Activated CD4-positive, alpha-beta T cell treated with anti-CD3 and anti-CD28 coated beads, Interleukin-2, amount 10 ng/mL, durations not matched to agents 7 days and 5 days (primary cell): ENCODE data around the gene AP4M1. TPM values are rescaled to one million over a fixed set of nuclear protein-coding genes. Genes with fewer than 3 reads are reported as not detected.

Source experiments
- CTCF ChIA-PET: fragments of 350-600 bp; sonication (Branson Sonifier 250); formaldehyde crosslinking; loops from one replicate; lab custom pipeline; 2021; ENCODE audit warnings: antibody characterized with exemption; lab: Charles Lee
- POLR2A ChIA-PET: fragments of 350-600 bp; sonication (Branson Sonifier 250); formaldehyde crosslinking; loops from one replicate; lab custom pipeline; 2021; ENCODE audit warnings: antibody characterized with exemption; lab: Charles Lee
- DNase-seq: peaks from one replicate; pipeline ENCODE4 v3.0.0-alpha.2; 2020
- H3K27ac Mint-ChIP-seq: one replicate; pipeline ENCODE4 v1.8.0; 2021; ENCODE audit warnings: mild to moderate bottlenecking, moderate library complexity, mixed read lengths
- H3K27me3 Mint-ChIP-seq: one replicate; pipeline ENCODE4 v1.8.0; 2021; ENCODE audit warnings: mixed read lengths
- H3K36me3 Mint-ChIP-seq: one replicate; pipeline ENCODE4 v1.8.0; 2021; ENCODE audit warnings: low read depth, mixed read lengths
- H3K4me1 Mint-ChIP-seq: one replicate; pipeline ENCODE4 v1.8.0; 2021; ENCODE audit warnings: mixed read lengths
- H3K4me3 Mint-ChIP-seq: one replicate; pipeline ENCODE4 v1.8.0; 2021; ENCODE audit warnings: mild to moderate bottlenecking, moderate library complexity, mixed read lengths
- H3K9me3 Mint-ChIP-seq: one replicate; pipeline ENCODE4 v1.8.0; 2021; ENCODE audit warnings: mixed read lengths
- total RNA-seq, 2 experiments: library from RNA; stranded (reverse); gene quantifications; one replicate each; pipeline ENCODE4 v1.2.3, GENCODE V29; 2021

Gene AP4M1
- total RNA-seq, 2 experiments from 2014 or later, result 13.1 to 14.1 TPM

GRCh38 chr7:100098913-100099312 lies 2.5 kb upstream of the AP4M1 start:
- Mint-ChIP-seq H3K4me1 (peaks cover 48% of the 10 kb centered on the region), H3K36me3 (peaks cover 66% of the 10 kb centered on the region), H3K27ac (peak overlapping the region; percentile 78), H3K27me3 (no peaks in the 10 kb centered on the region), H3K9me3 (no peaks in the 10 kb centered on the region), H3K4me3 (peak overlapping the region; percentile 91)
- CTCF ChIA-PET, result interaction anchor here (0.6 to 0.9 kb wide), 2 partner anchors 8 to 45 kb away, joined by 5 to 7 read pairs; no protein-coding TSS in a partner anchor
- no peak for DNase-seq
- POLR2A ChIA-PET, result no interaction called here

- H3K36me3 Mint-ChIP-seq, result peaks cover 64% of the 10 kb centered on the region
- H3K9me3 Mint-ChIP-seq, result no peaks in the 10 kb centered on the region
- H3K27me3 Mint-ChIP-seq, result no peaks in the 10 kb centered on the region
- DNase-seq, result no peak
- peak overlapping the region; percentile 91 for H3K4me3 Mint-ChIP-seq
- peaks cover 48% of the 10 kb centered on the region for H3K4me1 Mint-ChIP-seq
- H3K27ac Mint-ChIP-seq, result peak overlapping the region; percentile 93
- CTCF ChIA-PET, result interaction anchor here (0.6 to 0.9 kb wide), 3 partner anchors 9 to 68 kb away, joined by 4 to 7 read pairs (median 5); no protein-coding TSS in a partner anchor
- POLR2A ChIA-PET, result interaction anchor here (1.2 to 1.3 kb wide), 2 partner anchors 11 to 27 kb away, joined by 3 to 4 read pairs; partner anchors contain the start of genes COPS6 and MBLAC1
Measured at GRCh38 chr7:100099452-100099851, 2.0 kb upstream of the AP4M1 start.

GRCh38 chr7:100100420-100101015 lies 925 bp upstream of the AP4M1 start:
- Mint-ChIP-seq H3K4me1 (peaks cover 48% of the 10 kb centered on the region), H3K27me3 (no peaks in the 10 kb centered on the region), H3K36me3 (peaks cover 53% of the 10 kb centered on the region), H3K27ac (peak overlapping the region; percentile 93), H3K9me3 (no peaks in the 10 kb centered on the region), H3K4me3 (peak overlapping the region; percentile 91)
- ChIA-PET CTCF (interaction anchor here (0.6 to 3.8 kb wide), 13 partner anchors 11 to 110 kb away, joined by 3 to 26 read pairs (median 3); partner anchors contain the start of genes COPS6, MBLAC1 and ZSCAN21), POLR2A (interaction anchor here (1.2 to 1.6 kb wide), 3 partner anchors 10 to 26 kb away, joined by 3 to 10 read pairs (median 4); partner anchors contain the start of genes COPS6 and MBLAC1)
- DNase-seq, result peak; percentile 87

DNA sequence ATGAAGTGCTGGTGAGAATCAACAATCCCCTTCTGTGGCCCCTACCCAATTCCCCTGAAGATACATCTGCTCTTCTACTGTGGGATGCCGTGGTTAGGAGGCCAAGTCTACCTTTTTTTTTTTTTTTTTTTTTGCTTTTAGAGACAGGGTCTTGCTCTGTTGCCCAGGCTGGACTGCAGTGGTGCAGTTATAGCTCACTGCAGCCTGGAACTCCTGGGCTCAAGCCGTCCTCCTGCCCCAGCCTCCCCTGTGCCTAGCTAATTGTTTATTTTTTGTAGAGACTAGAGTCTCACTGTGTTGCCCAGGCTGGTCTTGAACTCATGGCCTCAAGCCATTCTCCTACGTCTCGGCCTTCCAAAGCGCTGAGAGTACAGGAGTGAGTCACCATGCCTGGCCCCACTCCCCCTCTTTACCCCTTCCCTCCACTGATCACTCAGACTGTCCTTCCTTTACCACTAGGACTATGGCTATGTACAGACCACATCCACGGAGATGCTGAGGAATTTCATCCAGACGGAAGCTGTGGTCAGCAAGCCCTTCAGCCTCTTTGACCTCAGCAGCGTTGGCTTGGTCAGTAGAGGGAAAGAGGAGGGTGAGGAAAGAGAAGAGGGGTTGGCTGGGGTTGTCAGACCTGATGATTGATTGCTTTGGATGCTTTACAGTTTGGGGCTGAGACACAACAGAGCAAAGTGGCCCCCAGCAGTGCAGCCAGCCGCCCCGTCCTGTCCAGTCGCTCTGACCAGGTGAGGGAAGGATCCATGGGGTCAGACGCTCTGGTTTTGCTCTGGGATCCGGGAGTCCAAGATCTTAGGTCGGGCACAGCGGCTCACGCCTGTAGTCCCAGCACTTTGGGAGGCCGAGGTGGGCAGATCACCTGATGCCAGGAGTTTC lies 1.8 kb downstream of the AP4M1 start:
- Mint-ChIP-seq H3K9me3 (no peaks in the 10 kb centered on the region), H3K4me1 (peaks cover 36% of the 10 kb centered on the region), H3K27me3 (no peaks in the 10 kb centered on the region), H3K4me3 (peak overlapping the region; percentile 91), H3K36me3 (peaks cover 35% of the 10 kb centered on the region), H3K27ac (peak overlapping the region; percentile 70)
- no peak for DNase-seq
- ChIA-PET POLR2A (interaction anchor here (0.6 kb wide), 1 partner anchor 711 kb away, joined by 3 read pairs; no protein-coding TSS in a partner anchor), CTCF (interaction anchor here (0.6 to 3.8 kb wide), 8 partner anchors 11 to 173 kb away, joined by 3 to 26 read pairs (median 5); no protein-coding TSS in a partner anchor)

DNA sequence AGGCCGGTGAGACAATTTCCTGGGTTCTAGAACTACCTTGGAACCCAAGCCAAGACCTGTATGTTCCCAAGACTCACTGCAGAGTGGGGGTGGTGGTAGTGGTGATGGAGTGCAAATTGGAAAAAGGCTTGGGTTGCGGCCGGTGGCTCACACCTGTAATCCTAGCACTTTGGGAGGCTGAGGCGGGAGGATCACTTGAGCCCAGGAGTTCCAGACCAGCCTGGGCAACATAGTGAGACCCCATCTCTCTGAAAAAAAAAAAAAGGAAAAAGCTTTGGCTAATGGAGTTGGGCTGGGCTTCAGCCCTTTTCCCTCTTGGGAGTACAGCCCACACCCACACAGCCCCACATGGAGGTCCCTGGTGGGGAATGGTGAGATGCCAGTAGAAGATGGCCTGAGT lies 4.1 kb downstream of the AP4M1 start:
- POLR2A ChIA-PET, result no interaction called here
- H3K36me3 Mint-ChIP-seq, result peaks cover 27% of the 10 kb centered on the region
- no peak overlapping the region for H3K27ac Mint-ChIP-seq
- H3K27me3 Mint-ChIP-seq, result no peaks in the 10 kb centered on the region
- DNase-seq, result no peak
- no peak overlapping the region for H3K4me3 Mint-ChIP-seq
- H3K4me1 Mint-ChIP-seq, result peaks cover 13% of the 10 kb centered on the region
- CTCF ChIA-PET, result interaction anchor here (0.6 to 2.6 kb wide), 4 partner anchors 8 to 25 kb away, joined by 3 to 8 read pairs (median 4); no protein-coding TSS in a partner anchor
- no peaks in the 10 kb centered on the region for H3K9me3 Mint-ChIP-seq

DNA sequence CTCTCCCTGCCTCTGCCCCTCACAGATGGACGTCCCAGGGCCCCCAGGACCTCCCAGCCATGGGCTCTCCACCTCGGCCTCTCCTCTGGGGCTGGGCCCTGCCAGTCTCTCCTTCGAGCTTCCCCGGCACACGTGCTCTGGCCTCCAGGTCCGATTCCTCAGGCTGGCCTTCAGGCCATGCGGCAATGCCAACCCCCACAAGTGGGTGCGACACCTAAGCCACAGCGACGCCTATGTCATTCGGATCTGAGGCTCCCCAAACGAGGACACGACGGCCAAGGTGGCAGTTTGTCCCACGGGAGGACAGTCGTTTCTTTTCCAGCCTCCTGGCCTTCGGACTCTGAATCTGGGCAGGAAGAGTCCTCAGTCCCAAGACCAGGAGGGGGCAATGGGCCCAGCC lies 5.2 kb downstream of the AP4M1 start:
- no peak for DNase-seq
- ChIA-PET POLR2A (interaction anchor here (0.5 kb wide), 1 partner anchor 568 kb away, joined by 4 read pairs; no protein-coding TSS in a partner anchor), CTCF (interaction anchor here (0.6 kb wide), 1 partner anchor 764 kb away, joined by 3 read pairs; no protein-coding TSS in a partner anchor)
- Mint-ChIP-seq H3K36me3 (peaks cover 33% of the 10 kb centered on the region), H3K4me3 (no peak overlapping the region), H3K27me3 (no peaks in the 10 kb centered on the region), H3K27ac (no peak overlapping the region), H3K9me3 (no peaks in the 10 kb centered on the region), H3K4me1 (peaks cover 12% of the 10 kb centered on the region)

DNA sequence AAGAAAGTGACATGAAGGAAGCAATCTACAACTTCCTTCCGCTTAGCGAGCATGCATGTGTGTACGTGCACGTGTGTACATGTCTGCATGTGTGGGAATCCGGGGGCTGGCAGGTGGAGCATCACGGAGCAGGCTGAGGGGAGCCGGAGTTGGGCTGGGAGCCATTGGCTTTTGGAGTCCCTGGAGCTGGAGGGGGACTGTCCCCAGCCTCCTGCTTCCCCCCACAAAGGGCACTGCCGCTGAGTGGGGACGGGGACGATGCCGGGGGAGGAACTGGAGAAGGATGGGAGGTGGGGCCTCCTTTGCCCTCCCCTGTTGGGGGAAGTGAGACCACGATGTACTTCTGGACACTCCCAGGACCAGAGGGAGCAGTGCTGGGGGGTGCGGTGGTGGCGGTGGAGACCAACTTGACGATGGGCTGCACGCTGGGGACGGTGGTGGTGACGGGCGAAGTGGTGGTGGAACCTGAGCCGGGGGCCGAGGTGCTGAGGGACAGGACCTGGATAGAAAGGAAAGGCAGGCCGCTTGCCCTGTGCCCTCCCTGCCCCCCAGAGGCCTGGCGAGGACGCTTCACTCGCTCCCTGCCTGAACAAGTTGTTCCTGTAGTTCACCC lies 5.8 kb downstream of the AP4M1 start:
- H3K9me3 Mint-ChIP-seq, result no peaks in the 10 kb centered on the region
- DNase-seq, result no peak
- H3K27me3 Mint-ChIP-seq, result no peaks in the 10 kb centered on the region
- ChIA-PET CTCF (interaction anchor here (0.6 to 1.1 kb wide), 2 partner anchors 347 to 765 kb away, joined by 3 to 4 read pairs; no protein-coding TSS in a partner anchor), POLR2A (no interaction called here)
- H3K4me1 Mint-ChIP-seq, result peaks cover 12% of the 10 kb centered on the region
- no peak overlapping the region for H3K4me3 Mint-ChIP-seq
- peaks cover 36% of the 10 kb centered on the region for H3K36me3 Mint-ChIP-seq
- no peak overlapping the region for H3K27ac Mint-ChIP-seq

DNA sequence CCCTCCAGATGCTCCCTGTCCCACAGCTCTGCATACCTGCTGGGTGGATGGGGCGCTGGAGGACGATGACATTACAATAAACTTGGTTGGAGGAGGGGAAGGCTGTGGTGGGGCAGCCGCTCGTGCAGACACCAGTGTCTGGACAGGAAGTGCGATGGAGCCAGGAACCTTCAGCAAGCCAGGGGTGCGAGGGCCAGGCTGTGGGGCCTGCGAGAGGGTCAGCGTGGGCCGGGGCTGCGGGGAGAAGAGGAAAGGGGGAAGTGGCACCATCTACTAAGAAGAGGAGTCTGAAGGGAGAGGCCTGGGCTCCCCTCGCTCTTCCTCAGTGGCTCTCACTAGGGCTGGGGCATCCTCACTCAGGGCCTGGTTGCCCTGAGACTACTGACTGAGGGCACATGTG lies 6.4 kb downstream of the AP4M1 start:
- no peak overlapping the region for H3K27ac Mint-ChIP-seq
- ChIA-PET POLR2A (no interaction called here), CTCF (interaction anchor here (1.1 kb wide), 1 partner anchor 346 kb away, joined by 4 read pairs; no protein-coding TSS in a partner anchor)
- peaks cover 6% of the 10 kb centered on the region for H3K4me1 Mint-ChIP-seq
- DNase-seq, result no peak
- no peaks in the 10 kb centered on the region for H3K27me3 Mint-ChIP-seq
- no peak overlapping the region for H3K4me3 Mint-ChIP-seq
- H3K9me3 Mint-ChIP-seq, result no peaks in the 10 kb centered on the region
- H3K36me3 Mint-ChIP-seq, result peaks cover 42% of the 10 kb centered on the region

DNA sequence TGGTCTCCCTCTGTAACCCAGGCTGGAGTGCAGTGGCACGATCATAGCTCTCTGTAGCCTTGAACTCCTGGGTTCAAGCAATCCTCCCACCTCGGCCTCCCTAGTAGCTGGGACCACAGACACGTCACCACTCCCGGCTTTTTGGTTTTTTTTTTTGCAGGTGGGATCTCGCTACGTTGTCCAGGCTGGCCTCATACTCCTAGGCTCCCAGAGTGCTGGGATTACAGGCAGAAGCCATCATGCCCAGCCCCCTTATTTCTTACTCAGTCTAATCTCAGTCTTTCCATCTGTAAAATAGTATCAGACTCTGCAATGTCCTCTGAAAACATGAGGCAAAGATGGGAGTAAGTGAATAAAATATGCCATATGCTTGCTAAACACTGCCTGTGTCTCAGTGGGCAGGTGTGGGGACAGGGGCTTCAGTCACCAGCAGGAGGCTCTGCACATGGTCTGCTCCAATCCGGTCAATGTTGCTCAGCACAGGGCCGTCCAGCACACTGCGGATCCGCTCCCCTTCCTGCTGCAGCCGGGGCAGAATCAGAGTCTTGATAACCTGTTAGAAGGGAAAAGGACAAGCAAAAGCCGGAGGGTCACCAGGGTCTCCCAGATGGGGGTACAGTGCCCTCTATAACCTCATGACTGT lies 8.2 kb downstream of the AP4M1 start:
- DNase-seq, result no peak
- ChIA-PET POLR2A (no interaction called here), CTCF (interaction anchor here (0.6 kb wide), 1 partner anchor 163 kb away, joined by 3 read pairs; no protein-coding TSS in a partner anchor)
- Mint-ChIP-seq H3K36me3 (peaks cover 41% of the 10 kb centered on the region), H3K27me3 (no peaks in the 10 kb centered on the region), H3K4me1 (no peaks in the 10 kb centered on the region), H3K9me3 (no peaks in the 10 kb centered on the region), H3K4me3 (no peak overlapping the region), H3K27ac (no peak overlapping the region)

- POLR2A ChIA-PET, result interaction anchor here (0.6 kb wide), 1 partner anchor 54 kb away, joined by 3 read pairs; no protein-coding TSS in a partner anchor
- Mint-ChIP-seq H3K4me3 (no peak overlapping the region), H3K4me1 (no peaks in the 10 kb centered on the region), H3K27me3 (no peaks in the 10 kb centered on the region), H3K9me3 (no peaks in the 10 kb centered on the region), H3K36me3 (peaks cover 41% of the 10 kb centered on the region), H3K27ac (no peak overlapping the region)
- DNase-seq, result no peak
- CTCF ChIA-PET, result interaction anchor here (5.9 kb wide), 1 partner anchor 10 kb away, joined by 26 read pairs; the partner anchor contains the start of genes AP4M1 and MCM7
Measured at GRCh38 chr7:100111156-100111555, 9.7 kb downstream of the AP4M1 start.

DNA sequence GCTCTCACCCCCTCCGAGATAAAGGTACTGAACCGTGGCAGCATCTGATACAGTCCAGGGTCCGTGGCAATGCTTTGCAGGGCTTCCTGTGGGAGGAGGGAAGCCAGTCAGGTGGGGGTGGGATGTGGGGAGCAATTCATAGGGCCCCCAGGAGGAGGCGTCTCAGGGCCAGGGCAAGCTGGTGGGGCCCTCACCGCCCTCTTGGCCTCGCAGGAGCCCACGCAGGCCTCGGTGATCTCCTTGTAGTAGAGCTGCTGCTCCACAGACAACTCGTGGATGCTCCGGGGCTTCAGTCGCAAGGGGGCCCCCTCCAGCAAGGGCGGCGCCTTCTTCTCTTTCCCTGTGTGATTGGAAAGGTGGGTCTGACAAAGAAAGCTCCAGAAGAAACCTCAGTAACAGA lies 10.5 kb downstream of the AP4M1 start:
- Mint-ChIP-seq H3K4me1 (peaks cover 1% of the 10 kb centered on the region), H3K4me3 (no peak overlapping the region), H3K27ac (no peak overlapping the region), H3K9me3 (no peaks in the 10 kb centered on the region), H3K36me3 (peaks cover 41% of the 10 kb centered on the region), H3K27me3 (no peaks in the 10 kb centered on the region)
- POLR2A ChIA-PET, result no interaction called here
- CTCF ChIA-PET, result interaction anchor here (0.7 to 5.9 kb wide), 2 partner anchors 10 to 123 kb away, joined by 3 to 26 read pairs; partner anchors contain the start of genes AP4M1 and MCM7
- DNase-seq, result no peak
